GM12801 (cell line): ENCODE measurements around the gene MACIR.

Experiments
- CTCF ChIP-seq: IDR thresholded peaks from one replicate; pipeline ENCODE4 v1.5.1; 2011; ENCODE audit warnings: control low read depth; ENCODE audit not compliant: insufficient read length; ENCODE audit errors: extremely low read depth

Gene MACIR

GRCh38 chr5:103254921-103255320 lies 3.6 kb upstream of the MACIR start:
- no peak for TF ChIP-seq CTCF

GRCh38 chr5:103255691-103256090 lies 2.9 kb upstream of the MACIR start:
- TF ChIP-seq CTCF = no peak

- TF ChIP-seq CTCF = no peak
Observed at GRCh38 chr5:103256178-103256577, 2.4 kb upstream of the MACIR start.

- no peak for TF ChIP-seq CTCF
Observed at GRCh38 chr5:103258957-103259704, 568 bp downstream of the MACIR start.

- TF ChIP-seq CTCF = no peak
Observed at GRCh38 chr5:103259705-103260355, 1.3 kb downstream of the MACIR start.

GRCh38 chr5:103260951-103261350 lies 2.4 kb downstream of the MACIR start:
- no peak for TF ChIP-seq CTCF

- no peak for TF ChIP-seq CTCF
Observed at GRCh38 chr5:103262422-103262871, 3.9 kb downstream of the MACIR start.
